ENCODE data around the gene SHOC1.

GRCh38 chr9:111794835-111795556, at the start of gene SHOC1:
- TF ChIP-seq CTCF (IDR thresholded peaks at IDR 0.05), result no peak
- TF ChIP-seq EZH2 (IDR thresholded peaks at IDR 0.05; ENCODE audit: borderline replicate concordance, insufficient read depth, low read depth, low read length, poor library complexity, severe bottlenecking), result no peak

Data from B cell (primary cell).